ENCODE measurements around the gene CYP26C1. TPM values are rescaled to one million over a fixed set of nuclear protein-coding genes. Genes with fewer than 3 reads are reported as not detected.

The CYP26C1 gene
- total and polyA plus RNA-seq, 2 of the 4 experiments (the other 2 are of a cell fraction) = 0.02 TPM; not detected in 1

DNA sequence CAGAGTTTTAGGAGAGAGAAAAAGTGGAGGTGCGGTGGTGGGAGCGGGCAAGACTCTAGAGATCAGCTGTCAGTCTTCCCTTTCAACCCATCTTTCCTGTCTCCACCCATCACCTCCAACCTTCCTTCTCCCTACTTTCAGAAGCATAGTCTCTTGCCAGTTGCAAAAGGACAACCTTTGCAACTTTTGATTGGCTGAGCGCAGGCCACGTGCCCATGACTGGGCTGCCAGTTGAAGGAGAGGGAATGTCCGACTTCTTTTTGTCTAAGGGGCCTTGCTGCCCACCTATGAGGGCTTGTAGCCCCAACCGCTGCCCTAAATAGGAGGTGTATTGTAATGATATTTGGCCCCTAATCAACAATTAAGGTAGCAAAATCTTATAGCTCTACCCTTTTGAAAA is 25.7 kb downstream of the CYP26C1 start:
- H4K91ac ChIP-seq (ENCODE audit: insufficient read depth, low read depth, low read length) = no peak overlapping the region
- no peaks in the 10 kb centered on the region for H3K79me1 ChIP-seq (ENCODE audit: low read depth in 1 of 2, low read length in 2 of 2)
- in situ Hi-C loops (cut with MboI; ENCODE audit: low sequenced_read_pairs) (loop anchor here (10.0 kb wide), 1 partner anchor 429 kb away; no protein-coding TSS in a partner anchor), intact Hi-C loops (cut with micrococcal nuclease) (no loop called here), dilution Hi-C loops (cut with HindIII; ENCODE audit: low sequenced_read_pairs, unreplicated experiment) (no loop called here)
- no peak overlapping the region for H3K4me3 ChIP-seq (ENCODE audit: insufficient read depth, low read depth, low read length)
- ChIA-PET CTCF (no interaction called here), POLR2A (ENCODE audit: unreplicated experiment) (no interaction called here)
- peaks cover 27% of the 10 kb centered on the region for H3K27me3 ChIP-seq (ENCODE audit: control insufficient read depth, insufficient read depth, low read length)
- no peak overlapping the region for H3K14ac ChIP-seq (replicated peaks; ENCODE audit: low read depth, low read length)
- H3K18ac ChIP-seq (ENCODE audit: low read depth, low read length) = no peak overlapping the region
- WGBS, 2 experiments (ENCODE audit: extremely low coverage in 2 of 2, insufficient read length in 1 of 2) = no CpG with 5 or more reads among the region's 6 CpGs
- no peak overlapping the region for H4K5ac ChIP-seq (ENCODE audit: low read depth, low read length)
- ATAC-seq (ENCODE audit: low read depth) (no peak), DNase-seq (no peak)
- H4K8ac ChIP-seq (ENCODE audit: low read depth in 2 of 2, low read length in 2 of 2) = no peak overlapping the region
- H3K9ac ChIP-seq (ENCODE audit: low read depth, low read length) = no peak overlapping the region
- H4K20me1 ChIP-seq (ENCODE audit: insufficient read depth, low read length) = no peaks in the 10 kb centered on the region
- H2BK5ac ChIP-seq (ENCODE audit: low read depth, low read length, poor library complexity, severe bottlenecking) = no peak overlapping the region
- H2AK9ac ChIP-seq (replicated peaks; ENCODE audit: low read depth, low read length, poor library complexity) = no peak overlapping the region
- H3K23ac ChIP-seq (ENCODE audit: low read depth, low read length) = no peak overlapping the region
- H2BK20ac ChIP-seq (ENCODE audit: low read depth, low read length) = no peak overlapping the region
- H3K27ac ChIP-seq (ENCODE audit: insufficient read depth, low read length) = no peak overlapping the region
- no peak overlapping the region for H2AK5ac ChIP-seq (ENCODE audit: low read depth, low read length)
- no peak for TF ChIP-seq CHD1 (IDR thresholded peaks at IDR 0.05; ENCODE audit: low read depth, low read length)
- TF ChIP-seq, protein P1, sequence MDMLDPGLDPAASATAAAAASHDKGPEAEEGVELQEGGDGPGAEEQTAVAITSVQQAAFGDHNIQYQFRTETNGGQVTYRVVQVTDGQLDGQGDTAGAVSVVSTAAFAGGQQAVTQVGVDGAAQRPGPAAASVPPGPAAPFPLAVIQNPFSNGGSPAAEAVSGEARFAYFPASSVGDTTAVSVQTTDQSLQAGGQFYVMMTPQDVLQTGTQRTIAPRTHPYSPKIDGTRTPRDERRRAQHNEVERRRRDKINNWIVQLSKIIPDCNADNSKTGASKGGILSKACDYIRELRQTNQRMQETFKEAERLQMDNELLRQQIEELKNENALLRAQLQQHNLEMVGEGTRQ (IDR thresholded peaks at IDR 0.05; ENCODE audit: low read depth, low read length) = peak; percentile 8; the same call in 1 of the 2 replicates
- TF ChIP-seq CEBPB (IDR thresholded peaks at IDR 0.05; ENCODE audit: low read depth, low read length) = no peak
- no TSS peak for BruUV-seq (replicated peaks)
- no peaks in the 10 kb centered on the region for H3K36me3 ChIP-seq (ENCODE audit: control insufficient read depth, insufficient read depth, low read length)
- H3K9me3 ChIP-seq (ENCODE audit: control insufficient read depth, insufficient read depth, low read length) = no peaks in the 10 kb centered on the region
- no peak overlapping the region for H3K4me2 ChIP-seq (ENCODE audit: low read depth, low read length)
- H2AFZ ChIP-seq (replicated peaks; ENCODE audit: low read length, poor library complexity) = no peak overlapping the region
- H3K56ac ChIP-seq (ENCODE audit: extremely low read depth, insufficient read depth, low read length) = no peak overlapping the region
- H3K9me1 ChIP-seq (ENCODE audit: insufficient read depth, low read length) = no peaks in the 10 kb centered on the region
- no peak overlapping the region for H3K4ac ChIP-seq (ENCODE audit: low read depth, low read length)
- H3K4me1 ChIP-seq (ENCODE audit: control insufficient read depth, insufficient read depth, low read length) = no peaks in the 10 kb centered on the region
- no peak overlapping the region for H2BK120ac ChIP-seq (ENCODE audit: low read depth, low read length)
- no peak overlapping the region for H2BK15ac ChIP-seq (ENCODE audit: low read depth, low read length)
